GM21381 (cell line): Measurements from ENCODE around the gene IL1B.
"Not testable (repeated sequence)": the region's sequence is repeated elsewhere in the genome, so short reads cannot be mapped to it uniquely, and the experiment has no call there.

Experiments used
- ATAC-seq: cut with Tn5 transposase; IDR thresholded peaks from one replicate; pipeline ENCODE4 v1.9.1; 2021; ENCODE audit warnings: mild to moderate bottlenecking, moderate library complexity; ENCODE audit not compliant: unreplicated experiment

Gene IL1B

GRCh38 chr2:112859406-112860183 is 23.0 kb upstream of the IL1B start:
- ATAC-seq, result not testable (repeated sequence)

- ATAC-seq, result no peak
Observed at GRCh38 chr2:112850588-112850987, 14.0 kb upstream of the IL1B start.

- no peak for ATAC-seq
Observed at GRCh38 chr2:112849956-112850355, 13.4 kb upstream of the IL1B start.

GRCh38 chr2:112848833-112849232 is 12.3 kb upstream of the IL1B start:
- ATAC-seq, result no peak

- no peak for ATAC-seq
Observed at GRCh38 chr2:112846031-112846430, 9.5 kb upstream of the IL1B start.

GRCh38 chr2:112843836-112844235 is 7.3 kb upstream of the IL1B start:
- no peak for ATAC-seq

GRCh38 chr2:112843288-112843687 is 6.7 kb upstream of the IL1B start:
- ATAC-seq, result no peak

GRCh38 chr2:112841295-112842044 is 4.9 kb upstream of the IL1B start:
- no peak for ATAC-seq

- no peak for ATAC-seq
Observed at GRCh38 chr2:112840068-112840445, 3.5 kb upstream of the IL1B start.

- no peak for ATAC-seq
Observed at GRCh38 chr2:112839407-112840067, 3.0 kb upstream of the IL1B start.

GRCh38 chr2:112836163-112836560 is 417 bp downstream of the IL1B start:
- ATAC-seq, result no peak

- ATAC-seq, result no peak
Observed at GRCh38 chr2:112835536-112836162, 930 bp downstream of the IL1B start.

GRCh38 chr2:112835061-112835501 is 1.5 kb downstream of the IL1B start:
- ATAC-seq, result no peak

GRCh38 chr2:112834396-112835037 is 2.1 kb downstream of the IL1B start:
- ATAC-seq, result no peak

GRCh38 chr2:112833976-112834375 is 2.6 kb downstream of the IL1B start:
- no peak for ATAC-seq

- not testable (repeated sequence) for ATAC-seq
Observed at GRCh38 chr2:112833639-112833931, 3.0 kb downstream of the IL1B start.

- no peak for ATAC-seq
Observed at GRCh38 chr2:112832841-112833638, 3.5 kb downstream of the IL1B start.

- no peak for ATAC-seq
Observed at GRCh38 chr2:112831946-112832840, 4.4 kb downstream of the IL1B start.

GRCh38 chr2:112831513-112831845 is 5.1 kb downstream of the IL1B start:
- no peak for ATAC-seq
